HepG2 (cell line): ENCODE measurements around the gene ARL16. TPM values are rescaled to one million over a fixed set of nuclear protein-coding genes. Genes with fewer than 3 reads are reported as not detected.
A peak's percentile ranks its signal among the peaks of the same experiment; 100 is the strongest.

Experiments used
- ARHGAP35 ChIP-seq: sonication (generic); formaldehyde crosslinking; IDR thresholded peaks from 2 replicates; pipeline ENCODE4 v1.9.0; 2022; ENCODE audit warnings: mild to moderate bottlenecking, inconsistent platforms, moderate library complexity, missing genetic modification reagents, borderline replicate concordance
- BCLAF1 ChIP-seq: fragments of 450-650 bp; IDR thresholded peaks from 2 replicates; pipeline ENCODE4 v1.6.1; 2017; ENCODE audit warnings: mild to moderate bottlenecking
- EZH2 ChIP-seq: conservative IDR thresholded peaks from 2 replicates; pipeline ENCODE4 v1.6.1; 2012; ENCODE audit warnings: mild to moderate bottlenecking, low read depth, low read length, moderate library complexity
- GABPA ChIP-seq, 2 experiments: IDR thresholded peaks; 2 replicates each; pipeline ENCODE4 v1.6.1; 2011 to 2016; ENCODE audit warnings: low read depth in 2 of 2, low read length in 1 of 2, missing biosample characterization in 1 of 2, missing genetic modification characterization in 1 of 2
- KLF11 ChIP-seq: IDR thresholded peaks from 2 replicates; pipeline ENCODE4 v1.6.1; 2016; ENCODE audit warnings: missing compliant biosample characterization
- MED1 ChIP-seq: sonication (generic); formaldehyde crosslinking; IDR thresholded peaks from 2 replicates; pipeline ENCODE4 v1.4.0; 2020; ENCODE audit warnings: missing genetic modification reagents
- MTF1 ChIP-seq: sonication (generic); formaldehyde crosslinking; IDR thresholded peaks from 2 replicates; pipeline ENCODE4 v1.5.0; 2020; ENCODE audit warnings: missing genetic modification reagents
- RARA ChIP-seq: IDR thresholded peaks from 2 replicates; pipeline ENCODE4 v1.6.1; 2016; ENCODE audit warnings: missing genetic modification reagents, missing compliant biosample characterization
- RFX3 ChIP-seq: IDR thresholded peaks from 2 replicates; pipeline ENCODE4 v1.6.1; 2016; ENCODE audit warnings: missing biosample characterization, missing genetic modification reagents
- SAP130 ChIP-seq: IDR thresholded peaks from 2 replicates; pipeline ENCODE4 v1.6.1; 2016; ENCODE audit warnings: low read depth
- SNAPC2 ChIP-seq: sonication (generic); formaldehyde crosslinking; IDR thresholded peaks from 2 replicates; pipeline ENCODE4 v1.8.1; 2022; ENCODE audit warnings: mild to moderate bottlenecking, missing genetic modification reagents
- SYNCRIP ChIP-seq: fragments of 200-400 bp; formaldehyde crosslinking; IDR thresholded peaks from 2 replicates; pipeline ENCODE4 v1.6.1; 2018; ENCODE audit warnings: mild to moderate bottlenecking, low read depth, low read length; ENCODE audit not compliant: insufficient read depth
- TCF12 ChIP-seq, 2 experiments: fragments of 450-650 bp in 1 of 2; sonication (generic) in 1 of 2; formaldehyde crosslinking in 1 of 2; IDR thresholded peaks; 2 replicates each; pipeline versions ENCODE4 v1.6.1 to v1.8.0; 2017 to 2022; ENCODE audit warnings: antibody characterized with exemption in 1 of 2, mild to moderate bottlenecking in 1 of 2, missing genetic modification reagents in 1 of 2, moderate library complexity in 1 of 2
- TMF1 ChIP-seq: sonication (generic); formaldehyde crosslinking; IDR thresholded peaks from 2 replicates; pipeline ENCODE4 v1.8.1; 2022; ENCODE audit warnings: low read depth, missing genetic modification reagents
- TOE1 ChIP-seq: sonication (generic); formaldehyde crosslinking; IDR thresholded peaks from 2 replicates; pipeline ENCODE4 v1.4.0; 2020; ENCODE audit warnings: mild to moderate bottlenecking, missing genetic modification reagents
- TSC22D2 ChIP-seq: sonication (generic); formaldehyde crosslinking; IDR thresholded peaks from 2 replicates; pipeline ENCODE4 v1.5.1; 2020; ENCODE audit warnings: missing genetic modification reagents, mild to moderate bottlenecking, borderline replicate concordance
- ZBED4 ChIP-seq: sonication (generic); formaldehyde crosslinking; IDR thresholded peaks from 2 replicates; pipeline ENCODE4 v1.4.0; 2020; ENCODE audit warnings: missing genetic modification reagents, borderline replicate concordance
- ZBTB39 ChIP-seq: sonication (generic); formaldehyde crosslinking; IDR thresholded peaks from 2 replicates; pipeline ENCODE4 v1.5.0; 2020; ENCODE audit warnings: missing genetic modification reagents
- ZNF766 ChIP-seq: sonication (generic); formaldehyde crosslinking; IDR thresholded peaks from 2 replicates; pipeline ENCODE4 v1.5.0; 2020; ENCODE audit warnings: missing genetic modification reagents, borderline replicate concordance
- polyA plus RNA-seq, 8 experiments: library from polyadenylated mRNA; depleted of rRNA in 3 of 8; stranded (reverse) in 7 of 8; unstranded in 1 of 8; fragments of >200 nt; fragmentation: Illumina TruSeq in 4 of 8; extraction: Trizol in 4 of 8; gene quantifications; 2 replicates each; pipeline versions ENCODE4 v1.2.1 to v1.2.3, GENCODE V29; 2011 to 2016; ENCODE audit warnings: low read depth in 4 of 8, missing spikeins in 1 of 8, mixed read lengths in 1 of 8; ENCODE audit not compliant: insufficient read depth in 1 of 8
- total RNA-seq, 5 experiments: library from RNA; depleted of rRNA; stranded (reverse); fragments of >200 nt; fragmentation: Illumina TruSeq; extraction: Trizol; gene quantifications; 2 replicates each; pipeline ENCODE4 v1.2.3, GENCODE V29; 2016; ENCODE audit warnings: low read depth in 1 of 5

The ARL16 gene
- total and polyA plus RNA-seq, 2 of the 13 experiments (the other 11 are each of a cell fraction or from before 2014, with no cell fraction given): 20.8 to 30.8 TPM

- TF ChIP-seq ZBED4: peak; percentile 66; the same call in 1 of the 2 replicates
- TF ChIP-seq KLF11 (CRISPR knock-in tag): 0 out of 2 replicates have a peak, but pooled peaks have one; percentile 65
- TF ChIP-seq TMF1 (CRISPR knock-in tag): no peak
- TF ChIP-seq RARA (CRISPR knock-in tag): no peak
- TF ChIP-seq TCF12 (IDR thresholded peaks at IDR 0.05): no peak
- TF ChIP-seq TCF12 (CRISPR knock-in tag; IDR thresholded peaks at IDR 0.05): peak; percentile 40; the same call in 1 of the 2 replicates
- TF ChIP-seq TOE1 (CRISPR knock-in tag): no peak
- peak; percentile 94 for TF ChIP-seq GABPA (IDR thresholded peaks at IDR 0.05; ENCODE audit: low read depth, low read length)
- TF ChIP-seq GABPA (CRISPR knock-in tag; IDR thresholded peaks at IDR 0.05; ENCODE audit: low read depth): peak; percentile 94
- no peak for TF ChIP-seq EZH2
- peak; percentile 87 for TF ChIP-seq MED1 (CRISPR knock-in tag)
- no peak for TF ChIP-seq BCLAF1
- peak; percentile 41; the same call in 1 of the 2 replicates for TF ChIP-seq TSC22D2 (CRISPR knock-in tag)
- TF ChIP-seq MTF1 (CRISPR knock-in tag): peak; percentile 89
- TF ChIP-seq RFX3: peak; percentile 28; the same call in 1 of the 2 replicates
- no peak for TF ChIP-seq ZBTB39
- TF ChIP-seq SAP130: peak; percentile 99
- TF ChIP-seq ZNF766 (CRISPR knock-in tag): no peak
- TF ChIP-seq SNAPC2 (CRISPR knock-in tag): peak; percentile 83
- TF ChIP-seq ARHGAP35: peak; percentile 52; the same call in 1 of the 2 replicates
- TF ChIP-seq SYNCRIP: no peak
These were observed 17.0 kb downstream of the ARL16 start, which contains the start of the genes CCDC137 and OXLD1 (continued) for GRCh38 chr17:81666342-81667191.
